HEK293 (cell line): ENCODE data around the gene NKAIN4.

Source experiments
- CTCF ChIA-PET: fragments of 350-600 bp; formaldehyde crosslinking; extraction: SDS; loops from one replicate; lab custom pipeline; 2021; ENCODE audit warnings: antibody characterized with exemption; lab: Yijun Ruan, JAX
- POLR2A ChIA-PET: fragments of 300-600 bp; formaldehyde crosslinking; extraction: SDS; loops from one replicate; lab custom pipeline; 2020; ENCODE audit warnings: antibody characterized with exemption, inconsistent platforms; lab: Yijun Ruan, JAX
- H3K27ac ChIP-seq: fragments of 200-500 bp; sonication (Bioruptor generic); 2 replicates; pipeline ENCODE4 v1.5.1; 2014; ENCODE audit warnings: low read depth, low read length, control low read depth, inconsistent platforms; ENCODE audit errors: extremely low read depth
- H3K36me3 ChIP-seq, 2 experiments: fragments of 200-500 bp in 1 of 2; sonication (Bioruptor generic) in 1 of 2; 1 replicate in 1 of 2; 2 replicates in 1 of 2; pipeline ENCODE4 v1.5.1; 2014 to 2017; ENCODE audit warnings: inconsistent platforms in 2 of 2, low read length in 2 of 2; ENCODE audit not compliant: control insufficient read depth in 2 of 2, insufficient read depth in 1 of 2
- H3K4me1 ChIP-seq: fragments of 200-500 bp; sonication (Bioruptor generic); 2 replicates; pipeline ENCODE4 v1.5.1; 2014; ENCODE audit warnings: mild to moderate bottlenecking, low read length, inconsistent platforms; ENCODE audit not compliant: control insufficient read depth, insufficient read depth
- H3K4me3 ChIP-seq: 2 replicates; pipeline ENCODE4 v1.5.1; 2011; ENCODE audit warnings: low read depth, mild to moderate bottlenecking, control low read depth, low read length, moderate library complexity
- H3K9me3 ChIP-seq: fragments of 200-500 bp; sonication (Bioruptor generic); 2 replicates; pipeline ENCODE4 v1.5.1; 2014; ENCODE audit warnings: low read depth, low read length, inconsistent platforms; ENCODE audit not compliant: control insufficient read depth, insufficient read depth
- GLIS1 ChIP-seq: fragments of 450-650 bp; formaldehyde crosslinking; IDR thresholded peaks from 2 replicates; pipeline ENCODE4 v1.5.1; 2016; ENCODE audit warnings: missing biosample characterization, missing genetic modification characterization
- ZBTB17 ChIP-seq: fragments of 450-650 bp; formaldehyde crosslinking; IDR thresholded peaks from 2 replicates; pipeline ENCODE4 v1.5.1; 2016; ENCODE audit warnings: missing biosample characterization, missing genetic modification characterization
- ZIC2 ChIP-seq: fragments of 450-650 bp; formaldehyde crosslinking; IDR thresholded peaks from 2 replicates; pipeline ENCODE4 v1.5.1; 2016; ENCODE audit warnings: missing biosample characterization, missing genetic modification characterization
- ZNF2 ChIP-seq: fragments of 450-650 bp; formaldehyde crosslinking; IDR thresholded peaks from 2 replicates; pipeline ENCODE4 v1.5.1; 2016; ENCODE audit warnings: missing biosample characterization, missing genetic modification characterization
- ZNF23 ChIP-seq: fragments of 450-650 bp; formaldehyde crosslinking; IDR thresholded peaks from 2 replicates; pipeline ENCODE4 v1.5.1; 2016; ENCODE audit warnings: missing biosample characterization, missing genetic modification characterization, borderline replicate concordance
- ZNF426 ChIP-seq: fragments of 450-650 bp; formaldehyde crosslinking; IDR thresholded peaks from 2 replicates; pipeline ENCODE4 v1.5.1; 2017; ENCODE audit warnings: missing biosample characterization, missing genetic modification characterization, mild to moderate bottlenecking, inconsistent platforms, moderate library complexity
- ZNF548 ChIP-seq: fragments of 450-650 bp; formaldehyde crosslinking; IDR thresholded peaks from 2 replicates; pipeline ENCODE4 v1.5.1; 2016; ENCODE audit warnings: missing biosample characterization, missing genetic modification characterization
- ZNF600 ChIP-seq: fragments of 450-650 bp; formaldehyde crosslinking; IDR thresholded peaks from 2 replicates; pipeline ENCODE4 v1.5.1; 2016; ENCODE audit warnings: missing biosample characterization, missing genetic modification characterization
- TF ChIP-seq, protein P1 (sequence below): fragments of 450-650 bp; formaldehyde crosslinking; IDR thresholded peaks from 2 replicates; pipeline ENCODE4 v1.5.1; 2016; ENCODE audit warnings: missing biosample characterization, missing genetic modification characterization, low read depth
- TF ChIP-seq, protein P2 (sequence below): fragments of 450-650 bp; formaldehyde crosslinking; IDR thresholded peaks from 2 replicates; pipeline ENCODE4 v1.5.1; 2016; ENCODE audit warnings: missing biosample characterization, missing genetic modification characterization
- TF ChIP-seq, protein P3 (sequence below): fragments of 450-650 bp; formaldehyde crosslinking; IDR thresholded peaks from 2 replicates; pipeline ENCODE4 v1.5.1; 2016; ENCODE audit warnings: missing biosample characterization, missing genetic modification characterization

NKAIN4 gene

DNA sequence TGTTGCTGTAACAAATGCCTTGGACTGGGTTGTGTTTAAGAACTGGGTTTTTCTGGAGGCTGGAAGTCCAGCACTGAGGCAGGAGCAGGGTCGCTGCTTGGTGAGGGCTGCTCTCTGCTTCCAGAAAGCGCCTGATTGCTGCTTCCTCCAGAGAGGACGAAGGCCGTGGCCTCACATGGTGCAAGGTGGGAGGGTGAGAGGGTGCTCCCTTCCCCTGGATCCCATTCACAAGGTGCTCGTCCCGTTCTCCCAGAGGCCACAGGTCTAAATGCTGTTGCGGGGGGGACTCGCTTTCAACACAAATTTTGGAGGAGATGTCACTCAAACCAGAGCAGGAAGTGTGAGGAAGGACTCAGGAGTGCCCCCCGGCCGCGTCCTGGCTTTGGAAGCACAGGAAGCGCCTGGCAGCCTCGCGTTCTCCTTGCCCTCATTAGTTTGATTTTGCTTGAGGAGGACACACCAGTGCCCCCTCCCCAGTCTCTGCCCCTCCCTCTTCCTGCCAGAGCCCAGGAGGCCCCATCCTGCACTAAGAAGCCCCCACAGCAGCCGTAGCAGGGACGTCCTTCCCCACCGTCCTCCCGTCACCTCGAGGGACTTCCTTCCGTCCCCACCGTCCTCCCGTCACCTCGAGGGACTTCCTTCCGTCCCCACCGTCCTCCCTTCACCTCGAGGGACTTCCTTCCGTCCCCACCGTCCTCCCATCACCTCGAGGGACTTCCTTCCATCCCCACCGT lies 7.7 kb upstream of the NKAIN4 start:
- Histone ChIP-seq H3K9me3 (no peaks in the 10 kb centered on the region), H3K27ac (no peak overlapping the region), H3K36me3 (no peaks in the 10 kb centered on the region), H3K4me3 (no peak overlapping the region), H3K4me1 (no peaks in the 10 kb centered on the region)
- CTCF ChIA-PET = no interaction called here
- POLR2A ChIA-PET = no interaction called here
- TF ChIP-seq, protein P1, sequence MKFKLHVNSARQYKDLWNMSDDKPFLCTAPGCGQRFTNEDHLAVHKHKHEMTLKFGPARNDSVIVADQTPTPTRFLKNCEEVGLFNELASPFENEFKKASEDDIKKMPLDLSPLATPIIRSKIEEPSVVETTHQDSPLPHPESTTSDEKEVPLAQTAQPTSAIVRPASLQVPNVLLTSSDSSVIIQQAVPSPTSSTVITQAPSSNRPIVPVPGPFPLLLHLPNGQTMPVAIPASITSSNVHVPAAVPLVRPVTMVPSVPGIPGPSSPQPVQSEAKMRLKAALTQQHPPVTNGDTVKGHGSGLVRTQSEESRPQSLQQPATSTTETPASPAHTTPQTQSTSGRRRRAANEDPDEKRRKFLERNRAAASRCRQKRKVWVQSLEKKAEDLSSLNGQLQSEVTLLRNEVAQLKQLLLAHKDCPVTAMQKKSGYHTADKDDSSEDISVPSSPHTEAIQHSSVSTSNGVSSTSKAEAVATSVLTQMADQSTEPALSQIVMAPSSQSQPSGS (tag by site-specific recombination) = no peak
- TF ChIP-seq ZNF600 (tag by site-specific recombination) (0 out of 2 replicates have a peak, but pooled peaks have one; percentile 12), ZNF2 (tag by site-specific recombination) (no peak)
- TF ChIP-seq, protein P2, sequence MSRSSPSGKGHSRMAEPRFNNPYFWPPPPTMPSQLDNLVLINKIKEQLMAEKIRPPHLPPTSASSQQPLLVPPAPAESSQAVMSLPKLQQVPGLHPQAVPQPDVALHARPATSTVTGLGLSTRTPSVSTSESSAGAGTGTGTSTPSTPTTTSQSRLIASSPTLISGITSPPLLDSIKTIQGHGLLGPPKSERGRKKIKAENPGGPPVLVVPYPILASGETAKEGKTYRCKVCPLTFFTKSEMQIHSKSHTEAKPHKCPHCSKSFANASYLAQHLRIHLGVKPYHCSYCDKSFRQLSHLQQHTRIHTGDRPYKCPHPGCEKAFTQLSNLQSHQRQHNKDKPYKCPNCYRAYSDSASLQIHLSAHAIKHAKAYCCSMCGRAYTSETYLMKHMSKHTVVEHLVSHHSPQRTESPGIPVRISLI (tag by site-specific recombination) = no peak

DNA sequence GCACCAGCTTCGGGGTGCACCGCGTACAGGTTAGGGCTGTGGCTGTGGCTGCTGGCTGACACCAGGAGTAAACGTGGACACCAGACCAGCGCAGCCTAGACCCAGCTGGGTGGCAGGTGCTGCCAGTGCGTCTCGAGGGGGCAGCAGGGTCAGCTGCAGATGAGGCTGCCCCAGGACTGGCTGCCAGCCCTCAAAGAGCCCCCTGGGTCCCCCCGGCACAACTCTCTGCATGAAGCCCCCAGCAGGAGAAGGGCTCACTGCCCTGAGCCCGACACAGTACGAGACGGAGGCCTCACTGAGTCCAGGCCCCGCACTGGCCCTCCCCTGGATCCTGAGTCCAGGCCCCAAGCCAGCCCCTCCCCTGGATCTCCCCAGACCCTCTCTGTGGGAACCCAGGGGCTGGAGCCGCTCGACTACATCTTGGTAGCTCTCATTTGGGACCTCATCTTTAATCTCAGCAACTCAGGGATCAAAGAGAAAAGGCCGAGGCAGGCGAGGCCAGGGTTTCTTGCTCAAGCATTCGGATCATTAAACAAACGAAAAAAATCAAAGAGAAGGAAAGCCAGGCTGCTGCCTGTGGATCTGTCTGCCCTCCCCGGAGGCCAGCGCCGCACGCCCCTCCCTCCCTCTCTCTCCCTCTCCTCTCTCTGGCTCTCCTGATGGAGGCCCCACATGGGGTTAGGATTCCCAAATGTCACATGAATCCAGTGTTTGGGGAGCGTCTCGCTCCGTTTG lies 7.0 kb upstream of the NKAIN4 start:
- peak; percentile 53 for TF ChIP-seq ZIC2 (tag by site-specific recombination)
- TF ChIP-seq, protein P3, sequence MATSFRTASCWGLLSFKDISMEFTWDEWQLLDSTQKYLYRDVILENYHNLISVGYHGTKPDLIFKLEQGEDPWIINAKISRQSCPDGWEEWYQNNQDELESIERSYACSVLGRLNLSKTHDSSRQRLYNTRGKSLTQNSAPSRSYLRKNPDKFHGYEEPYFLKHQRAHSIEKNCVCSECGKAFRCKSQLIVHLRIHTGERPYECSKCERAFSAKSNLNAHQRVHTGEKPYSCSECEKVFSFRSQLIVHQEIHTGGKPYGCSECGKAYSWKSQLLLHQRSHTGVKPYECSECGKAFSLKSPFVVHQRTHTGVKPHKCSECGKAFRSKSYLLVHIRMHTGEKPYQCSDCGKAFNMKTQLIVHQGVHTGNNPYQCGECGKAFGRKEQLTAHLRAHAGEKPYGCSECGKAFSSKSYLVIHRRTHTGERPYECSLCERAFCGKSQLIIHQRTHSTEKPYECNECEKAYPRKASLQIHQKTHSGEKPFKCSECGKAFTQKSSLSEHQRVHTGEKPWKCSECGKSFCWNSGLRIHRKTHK (tag by site-specific recombination) = no peak
- peak; percentile 41 for TF ChIP-seq GLIS1 (tag by site-specific recombination)
- no peak for TF ChIP-seq ZNF426 (tag by site-specific recombination)
- TF ChIP-seq ZBTB17 (tag by site-specific recombination) = peak; percentile 60
- TF ChIP-seq, all 188 proteins: peak for 3
- no peaks in the 10 kb centered on the region for H3K4me1 ChIP-seq
- ChIA-PET POLR2A (no interaction called here), CTCF (interaction anchor here (1.3 kb wide), 1 partner anchor 19 kb away, joined by 3 read pairs; no protein-coding TSS in a partner anchor)
- H3K27ac ChIP-seq = no peak overlapping the region
- H3K4me3 ChIP-seq = no peak overlapping the region
- no peaks in the 10 kb centered on the region for H3K36me3 ChIP-seq
- H3K9me3 ChIP-seq = no peaks in the 10 kb centered on the region

DNA sequence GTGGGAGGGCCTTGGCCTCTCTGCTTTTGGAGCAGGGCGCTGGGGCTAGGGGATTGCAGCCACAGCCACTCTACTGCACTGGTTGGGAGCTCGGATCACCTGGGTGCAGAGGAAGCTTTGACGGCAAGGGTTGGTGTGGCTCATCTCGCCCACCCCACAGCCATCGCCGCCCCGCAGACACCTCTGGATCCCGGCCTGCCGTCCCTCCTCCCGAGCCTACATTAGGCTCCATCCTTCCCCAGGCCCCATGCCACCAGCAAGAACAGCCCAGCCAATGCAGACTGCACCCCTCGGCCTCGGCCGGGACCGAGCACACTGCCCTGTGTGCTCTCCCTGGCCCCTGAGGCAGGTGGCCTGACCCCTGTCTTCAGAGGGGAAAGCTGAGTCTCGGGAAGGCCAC lies 6.3 kb upstream of the NKAIN4 start:
- no peak overlapping the region for H3K4me3 ChIP-seq
- H3K36me3 ChIP-seq = no peaks in the 10 kb centered on the region
- H3K27ac ChIP-seq = no peak overlapping the region
- TF ChIP-seq ZNF23 (tag by site-specific recombination) (no peak), ZNF548 (tag by site-specific recombination) (peak; percentile 57; the same call in 1 of the 2 replicates)
- no peaks in the 10 kb centered on the region for H3K4me1 ChIP-seq
- CTCF ChIA-PET = interaction anchor here (1.3 kb wide), 1 partner anchor 20 kb away, joined by 3 read pairs; no protein-coding TSS in a partner anchor
- POLR2A ChIA-PET = no interaction called here
- H3K9me3 ChIP-seq = no peaks in the 10 kb centered on the region
